OCI-LY7 (cell line): ENCODE results near the gene ST14. TPM values are rescaled to one million over a fixed set of nuclear protein-coding genes. Genes with fewer than 3 reads are reported as not detected.
A peak's percentile ranks its signal among the peaks of the same experiment; 100 is the strongest.

Experiments
- BruUV-seq: library from RNA; stranded (reverse); fragments of 400-500 nt; replicated peaks from 2 replicates; lab custom pipeline; 2021; lab: Mats Ljungman, UMichigan
- CTCF ChIA-PET: fragments of 300-600 bp; sonication (Branson Sonifier 250); formaldehyde crosslinking; loops from one replicate; lab custom pipeline; 2022; ENCODE audit warnings: antibody characterized with exemption; ENCODE audit not compliant: unreplicated experiment; lab: Charles Lee
- POLR2A ChIA-PET: fragments of 300-600 bp; sonication (Branson Sonifier 250); formaldehyde crosslinking; loops from one replicate; lab custom pipeline; 2022; ENCODE audit warnings: antibody characterized with exemption; lab: Charles Lee
- DNase-seq: peaks from one replicate; pipeline ENCODE4 v3.0.0-alpha.2; 2015; ENCODE audit warnings: low spot score
- H2AFZ ChIP-seq: fragments of 200-600 bp; sonication (generic), shearing (Covaris generic); 2 replicates; pipeline ENCODE4 v1.6.1; 2014; ENCODE audit warnings: mild to moderate bottlenecking, antibody characterized with exemption, low read length, moderate library complexity
- H3K27ac ChIP-seq: fragments of 200-600 bp; sonication (generic); 2 replicates; pipeline ENCODE4 v1.5.1; 2014; ENCODE audit warnings: mixed run types, low read depth, mild to moderate bottlenecking, moderate library complexity, low read length, inconsistent platforms; ENCODE audit not compliant: poor library complexity, severe bottlenecking
- H3K36me3 ChIP-seq: fragments of 200-600 bp; sonication (generic); 2 replicates; pipeline ENCODE4 v1.6.1; 2014; ENCODE audit warnings: mild to moderate bottlenecking, antibody characterized with exemption, low read length, moderate library complexity, mixed read lengths; ENCODE audit not compliant: insufficient read depth
- H3K4me1 ChIP-seq: fragments of 200-600 bp; sonication (generic); 2 replicates; pipeline ENCODE4 v1.5.1; 2014; ENCODE audit warnings: mild to moderate bottlenecking, low read length; ENCODE audit not compliant: insufficient read depth, poor library complexity, severe bottlenecking
- H3K4me2 ChIP-seq: fragments of 200-600 bp; sonication (generic); 2 replicates; pipeline ENCODE4 v1.6.1; 2014; ENCODE audit warnings: mild to moderate bottlenecking, low read length
- H3K4me3 ChIP-seq: fragments of 200-600 bp; sonication (generic); 2 replicates; pipeline ENCODE4 v1.5.1; 2014; ENCODE audit warnings: mild to moderate bottlenecking, low read depth, low read length; ENCODE audit not compliant: poor library complexity, severe bottlenecking
- H3K79me2 ChIP-seq: fragments of 200-600 bp; sonication (generic); 2 replicates; pipeline ENCODE4 v1.6.1; 2016; ENCODE audit warnings: low read depth, mild to moderate bottlenecking, low read length, moderate library complexity, mixed read lengths; ENCODE audit not compliant: insufficient read depth
- H3K9me2 ChIP-seq: fragments of 200-600 bp; sonication (generic); 2 replicates; pipeline ENCODE4 v1.6.1; 2016; ENCODE audit warnings: mild to moderate bottlenecking, low read length, mixed read lengths; ENCODE audit not compliant: insufficient read depth
- H3K9me3 ChIP-seq: fragments of 200-600 bp; sonication (generic); 2 replicates; pipeline ENCODE4 v1.6.1; 2014; ENCODE audit warnings: mild to moderate bottlenecking, mixed run types, low read length, mixed read lengths
- H4K20me1 ChIP-seq: fragments of 200-600 bp; sonication (generic); 2 replicates; pipeline ENCODE4 v1.6.1; 2014; ENCODE audit warnings: mild to moderate bottlenecking, antibody characterized with exemption, low read length, moderate library complexity, mixed read lengths; ENCODE audit not compliant: insufficient read depth
- EZH2phosphoT487 ChIP-seq: fragments of 200-600 bp; sonication (generic); IDR thresholded peaks from 2 replicates; pipeline ENCODE4 v1.6.1; 2018; ENCODE audit warnings: low read depth, borderline replicate concordance, mild to moderate bottlenecking, mixed run types, antibody characterized with exemption, low read length, moderate library complexity, mixed read lengths
- intact Hi-C: fragments of 100-400 bp; cut with micrococcal nuclease; formaldehyde crosslinking; loops from one replicate; pipeline ENCODE4 v1.10.0; 2022; ENCODE audit not compliant: unreplicated experiment
- total RNA-seq, 2 experiments: library from RNA; depleted of rRNA in 1 of 2; stranded (reverse); fragments of >200 nt in 1 of 2; shearing (Covaris generic) in 1 of 2; gene quantifications; 2 replicates each; pipeline ENCODE4 v1.2.3, GENCODE V29; 2014 to 2022
- TF ChIP-seq, protein P1 (sequence below): fragments of 200-600 bp; sonication (generic); conservative IDR thresholded peaks from 2 replicates; pipeline ENCODE4 v1.5.1; 2014; ENCODE audit warnings: mild to moderate bottlenecking, antibody characterized with exemption, low read length, moderate library complexity, mixed read lengths

The ST14 gene
- total RNA-seq, 2 experiments from 2014 or later, result 98.0 to 135 TPM

- H4K20me1 ChIP-seq, result no peaks in the 10 kb centered on the region
- ChIA-PET CTCF (no interaction called here), POLR2A (no interaction called here)
- no peak overlapping the region for H2AFZ ChIP-seq
- no peak overlapping the region for H3K27ac ChIP-seq
- H3K4me3 ChIP-seq, result no peak overlapping the region
- TF ChIP-seq, protein P1, sequence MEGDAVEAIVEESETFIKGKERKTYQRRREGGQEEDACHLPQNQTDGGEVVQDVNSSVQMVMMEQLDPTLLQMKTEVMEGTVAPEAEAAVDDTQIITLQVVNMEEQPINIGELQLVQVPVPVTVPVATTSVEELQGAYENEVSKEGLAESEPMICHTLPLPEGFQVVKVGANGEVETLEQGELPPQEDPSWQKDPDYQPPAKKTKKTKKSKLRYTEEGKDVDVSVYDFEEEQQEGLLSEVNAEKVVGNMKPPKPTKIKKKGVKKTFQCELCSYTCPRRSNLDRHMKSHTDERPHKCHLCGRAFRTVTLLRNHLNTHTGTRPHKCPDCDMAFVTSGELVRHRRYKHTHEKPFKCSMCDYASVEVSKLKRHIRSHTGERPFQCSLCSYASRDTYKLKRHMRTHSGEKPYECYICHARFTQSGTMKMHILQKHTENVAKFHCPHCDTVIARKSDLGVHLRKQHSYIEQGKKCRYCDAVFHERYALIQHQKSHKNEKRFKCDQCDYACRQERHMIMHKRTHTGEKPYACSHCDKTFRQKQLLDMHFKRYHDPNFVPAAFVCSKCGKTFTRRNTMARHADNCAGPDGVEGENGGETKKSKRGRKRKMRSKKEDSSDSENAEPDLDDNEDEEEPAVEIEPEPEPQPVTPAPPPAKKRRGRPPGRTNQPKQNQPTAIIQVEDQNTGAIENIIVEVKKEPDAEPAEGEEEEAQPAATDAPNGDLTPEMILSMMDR, result no peak
- TF ChIP-seq EZH2phosphoT487, result no peak
- no peaks in the 10 kb centered on the region for H3K9me2 ChIP-seq
- H3K4me1 ChIP-seq, result peaks cover 9% of the 10 kb centered on the region
- H3K9me3 ChIP-seq, result no peaks in the 10 kb centered on the region
- no peak overlapping the region for H3K4me2 ChIP-seq
- no peaks in the 10 kb centered on the region for H3K79me2 ChIP-seq
- BruUV-seq, result TSS peak; percentile 60
- intact Hi-C loops, result loop anchor here (5.0 kb wide), 1 partner anchor 102 kb away; the partner anchor contains the start of gene ZBTB44
- peaks cover 83% of the 10 kb centered on the region for H3K36me3 ChIP-seq
- DNase-seq, result no peak
These were observed 50.6 kb downstream of the ST14 start for GRCh38 chr11:130209954-130210854.

- H4K20me1 ChIP-seq, result no peaks in the 10 kb centered on the region
- H3K4me1 ChIP-seq, result peaks cover 9% of the 10 kb centered on the region
- no peak overlapping the region for H3K4me3 ChIP-seq
- no peaks in the 10 kb centered on the region for H3K9me2 ChIP-seq
- H3K36me3 ChIP-seq, result peaks cover 76% of the 10 kb centered on the region
- TF ChIP-seq, protein P1, result no peak
- no peak for TF ChIP-seq EZH2phosphoT487
- DNase-seq, result no peak
- H3K27ac ChIP-seq, result no peak overlapping the region
- no peaks in the 10 kb centered on the region for H3K79me2 ChIP-seq
- H3K4me2 ChIP-seq, result no peak overlapping the region
- POLR2A ChIA-PET, result interaction anchor here (0.6 to 0.7 kb wide), 2 partner anchors 655 to 1365 kb away, joined by 3 to 6 read pairs; no protein-coding TSS in a partner anchor
- CTCF ChIA-PET, result no interaction called here
- no peak overlapping the region for H2AFZ ChIP-seq
- BruUV-seq, result no TSS peak
- H3K9me3 ChIP-seq, result no peaks in the 10 kb centered on the region
- intact Hi-C loops, result loop anchor here (5.0 kb wide), 1 partner anchor 101 kb away; the partner anchor contains the start of gene ZBTB44
These were observed 51.6 kb downstream of the ST14 start for GRCh38 chr11:130211144-130211543.
